ENCODE results near the gene OMA1. TPM values are rescaled to one million over a fixed set of nuclear protein-coding genes. Genes with fewer than 3 reads are reported as not detected.

OMA1 gene
- total and polyA plus RNA-seq, 2 of the 4 experiments (the other 2 are of a cell fraction) = 5.9 to 6.4 TPM

GRCh38 chr1:58515794-58516401 is 30.6 kb downstream of the OMA1 start:
- no peak for TF ChIP-seq CHD1 (IDR thresholded peaks at IDR 0.05; ENCODE audit: low read depth, low read length)
- TF ChIP-seq BHLHE40 (IDR thresholded peaks at IDR 0.05; ENCODE audit: low read depth, low read length) = no peak
- TF ChIP-seq RCOR1 (IDR thresholded peaks at IDR 0.05; ENCODE audit: insufficient replicate concordance, low read length) = no peak
- no peak for TF ChIP-seq RFX5 (IDR thresholded peaks at IDR 0.05; ENCODE audit: low read depth, low read length)
- peak; percentile 85 for TF ChIP-seq CTCF (conservative IDR thresholded peaks at IDR 0.05; ENCODE audit: low read depth, low read length)
- TF ChIP-seq RAD21 (IDR thresholded peaks at IDR 0.05; ENCODE audit: low read length) = peak; percentile 86
- TF ChIP-seq MXI1 (IDR thresholded peaks at IDR 0.05; ENCODE audit: borderline replicate concordance, low read depth, low read length) = no peak
- no peak for TF ChIP-seq POLR2A (IDR thresholded peaks at IDR 0.05; ENCODE audit: low read depth, low read length)
- TF ChIP-seq CEBPB (IDR thresholded peaks at IDR 0.05; ENCODE audit: low read depth, low read length) = no peak
- peak; percentile 91 for TF ChIP-seq SMC3 (IDR thresholded peaks at IDR 0.05; ENCODE audit: low read depth, low read length)
- TF ChIP-seq NFE2L2 (IDR thresholded peaks at IDR 0.05; ENCODE audit: low read depth, low read length) = no peak
- no peak overlapping the region for H2BK20ac ChIP-seq (ENCODE audit: low read depth, low read length)
- H2BK5ac ChIP-seq (ENCODE audit: low read depth, low read length, poor library complexity, severe bottlenecking) = no peak overlapping the region
- in situ Hi-C loops (cut with MboI; ENCODE audit: low sequenced_read_pairs) = loop anchor here (25.0 kb wide), 1 partner anchor 1246 kb away; no protein-coding TSS in a partner anchor
- H4K91ac ChIP-seq (ENCODE audit: insufficient read depth, low read depth, low read length) = no peak overlapping the region
- no peak overlapping the region for H3K56ac ChIP-seq (ENCODE audit: extremely low read depth, insufficient read depth, low read length)
- intact Hi-C loops (cut with micrococcal nuclease) = loop anchor here (1.0 to 10.0 kb wide), 6 partner anchors 30 to 1431 kb away; partner anchors contain the start of genes JUN and OMA1
- H2AFZ ChIP-seq (replicated peaks; ENCODE audit: low read length, poor library complexity) = no peak overlapping the region
- no peak overlapping the region for H4K5ac ChIP-seq (ENCODE audit: low read depth, low read length)
- H2BK15ac ChIP-seq (ENCODE audit: low read depth, low read length) = no peak overlapping the region
- no peaks in the 10 kb centered on the region for H3K79me1 ChIP-seq (ENCODE audit: low read depth in 1 of 2, low read length in 2 of 2)
- no peak overlapping the region for H3K27ac ChIP-seq (ENCODE audit: insufficient read depth, low read length)
- ATAC-seq (ENCODE audit: low read depth) (peak; percentile 79), DNase-seq (peak; percentile 85)
- no CpG with 5 or more reads among the region's 2 CpGs for WGBS, 2 experiments (ENCODE audit: extremely low coverage in 2 of 2, insufficient read length in 1 of 2)
- peaks cover 3% of the 10 kb centered on the region; the same call in 1 of the 2 replicates for H3K9me3 ChIP-seq (ENCODE audit: control insufficient read depth, insufficient read depth, low read length)
- H3K9me1 ChIP-seq (ENCODE audit: insufficient read depth, low read length) = peaks cover 2% of the 10 kb centered on the region; the same call in 1 of the 2 replicates
- H3K23ac ChIP-seq (ENCODE audit: low read depth, low read length) = no peak overlapping the region
- H2BK120ac ChIP-seq (ENCODE audit: low read depth, low read length) = no peak overlapping the region
- H2AK5ac ChIP-seq (ENCODE audit: low read depth, low read length) = no peak overlapping the region
- H3K4me1 ChIP-seq (ENCODE audit: control insufficient read depth, insufficient read depth, low read length) = no peaks in the 10 kb centered on the region
- no peaks in the 10 kb centered on the region for H4K20me1 ChIP-seq (ENCODE audit: insufficient read depth, low read length)
- dilution Hi-C loops (cut with HindIII; ENCODE audit: low sequenced_read_pairs, unreplicated experiment) = no loop called here
- no peak overlapping the region for H3K18ac ChIP-seq (ENCODE audit: low read depth, low read length)
- POLR2A ChIA-PET (ENCODE audit: unreplicated experiment) = no interaction called here
- no peaks in the 10 kb centered on the region for H3K27me3 ChIP-seq (ENCODE audit: control insufficient read depth, insufficient read depth, low read length)
- H3K4ac ChIP-seq (ENCODE audit: low read depth, low read length) = no peak overlapping the region
- H3K36me3 ChIP-seq (ENCODE audit: control insufficient read depth, insufficient read depth, low read length) = peaks cover 2% of the 10 kb centered on the region; the same call in 1 of the 2 replicates
- no peak overlapping the region for H4K8ac ChIP-seq (ENCODE audit: low read depth in 2 of 2, low read length in 2 of 2)
- no peak overlapping the region for H3K14ac ChIP-seq (replicated peaks; ENCODE audit: low read depth, low read length)
- H3K4me2 ChIP-seq (ENCODE audit: low read depth, low read length) = no peak overlapping the region
- no peak overlapping the region for H2AK9ac ChIP-seq (replicated peaks; ENCODE audit: low read depth, low read length, poor library complexity)
- CTCF ChIA-PET = interaction anchor here (0.7 to 3.0 kb wide), 13 partner anchors 9 to 1244 kb away, joined by 3 to 17 read pairs (median 3); partner anchors contain the start of gene OMA1
- no TSS peak for BruUV-seq (replicated peaks)
- no peak overlapping the region for H3K4me3 ChIP-seq (ENCODE audit: insufficient read depth, low read depth, low read length)
- no peak overlapping the region for H3K9ac ChIP-seq (ENCODE audit: low read depth, low read length)

Measured in IMR-90 (cell line).